WTC11 (cell line): ENCODE data around the gene GADD45B.
"Not testable (repeated sequence)": the region's sequence is repeated elsewhere in the genome, so short reads cannot be mapped to it uniquely, and the experiment has no call there.

Experiments used
- ATF1 ChIP-seq: sonication (generic); formaldehyde crosslinking; IDR thresholded peaks from 2 replicates; pipeline ENCODE4 v1.8.1; 2023; ENCODE audit warnings: mild to moderate bottlenecking, moderate library complexity, missing genetic modification reagents
- ATF3 ChIP-seq: sonication (generic); formaldehyde crosslinking; conservative IDR thresholded peaks from 2 replicates; pipeline ENCODE4 v1.8.1; 2022; ENCODE audit warnings: mild to moderate bottlenecking, missing genetic modification reagents
- CBFB ChIP-seq: sonication (generic); formaldehyde crosslinking; IDR thresholded peaks from 2 replicates; pipeline ENCODE4 v1.8.1; 2022; ENCODE audit warnings: mild to moderate bottlenecking, low read depth, missing genetic modification reagents
- CTCF ChIP-seq: fragments of 200-600 bp; IDR thresholded peaks from 2 replicates; pipeline ENCODE4 v1.8.0; 2022; ENCODE audit warnings: antibody characterized with exemption
- EMX1 ChIP-seq: fragments of 250-450 bp; sonication (Bioruptor Pico); IDR thresholded peaks from 2 replicates; pipeline ENCODE4 v1.8.0; 2021; ENCODE audit warnings: mild to moderate bottlenecking
- FOXK1 ChIP-seq: sonication (generic); formaldehyde crosslinking; IDR thresholded peaks from 2 replicates; pipeline ENCODE4 v1.8.0; 2022; ENCODE audit warnings: mild to moderate bottlenecking, moderate library complexity, missing genetic modification reagents
- GRHL2 ChIP-seq: fragments of 250-450 bp; sonication (Bioruptor Pico); IDR thresholded peaks from 2 replicates; pipeline ENCODE4 v1.8.0; 2022; ENCODE audit warnings: mild to moderate bottlenecking, moderate library complexity; ENCODE audit not compliant: insufficient replicate concordance, severe bottlenecking
- NR1H2 ChIP-seq: sonication (generic); formaldehyde crosslinking; IDR thresholded peaks from 2 replicates; pipeline ENCODE4 v1.9.0; 2021; ENCODE audit warnings: mild to moderate bottlenecking, moderate library complexity, missing genetic modification reagents
- RELA ChIP-seq: sonication (generic); formaldehyde crosslinking; IDR thresholded peaks from 2 replicates; pipeline ENCODE4 v1.8.1; 2022; ENCODE audit warnings: missing genetic modification reagents, mild to moderate bottlenecking, borderline replicate concordance
- USF2 ChIP-seq: sonication (generic); formaldehyde crosslinking; IDR thresholded peaks from 2 replicates; pipeline ENCODE4 v1.8.1; 2023; ENCODE audit warnings: mild to moderate bottlenecking, missing genetic modification reagents, moderate library complexity
- ZNF232 ChIP-seq: sonication (generic); formaldehyde crosslinking; IDR thresholded peaks from 2 replicates; pipeline ENCODE4 v1.8.0; 2022; ENCODE audit warnings: mild to moderate bottlenecking, missing genetic modification reagents

GRCh38 chr19:2463694-2464093, 12.2 kb upstream of the GADD45B start:
- TF ChIP-seq ZNF232; ATF1 (CRISPR knock-in tag); CTCF; GRHL2 (CRISPR knock-in tag); RELA (CRISPR knock-in tag); CBFB; EMX1 (CRISPR knock-in tag); ATF3 (CRISPR knock-in tag); USF2 (CRISPR knock-in tag); NR1H2 (CRISPR knock-in tag); FOXK1 (CRISPR knock-in tag): not testable (repeated sequence)
